HEK293T (cell line): ENCODE data around the gene PRR7.

Source experiments
- CTCF ChIA-PET: fragments of 350-600 bp; formaldehyde crosslinking; extraction: SDS; loops from one replicate; lab custom pipeline; 2021; ENCODE audit warnings: antibody characterized with exemption, inconsistent platforms; lab: Yijun Ruan, JAX
- POLR2A ChIA-PET: fragments of 350-600 bp; formaldehyde crosslinking; extraction: SDS; loops from one replicate; lab custom pipeline; 2020; ENCODE audit warnings: antibody characterized with exemption, inconsistent platforms; lab: Yijun Ruan, JAX
- DNase-seq: peaks from one replicate; pipeline ENCODE4 v3.0.0; 2012; ENCODE audit warnings: mixed read lengths; ENCODE audit errors: extremely low spot score
- ARNT ChIP-seq: fragments of 450-650 bp; IDR thresholded peaks from 2 replicates; pipeline ENCODE4 v1.6.1; 2017; ENCODE audit warnings: mild to moderate bottlenecking
- BHLHE40 ChIP-seq: fragments of 450-650 bp; IDR thresholded peaks from 2 replicates; pipeline ENCODE4 v1.6.1; 2016; ENCODE audit warnings: mild to moderate bottlenecking, moderate library complexity, borderline replicate concordance
- CTBP1 ChIP-seq: fragments of 450-650 bp; IDR thresholded peaks from 2 replicates; pipeline ENCODE4 v1.6.1; 2016; ENCODE audit warnings: borderline replicate concordance
- ELF4 ChIP-seq: fragments of 450-650 bp; IDR thresholded peaks from 2 replicates; pipeline ENCODE4 v1.6.1; 2017; ENCODE audit warnings: antibody characterized with exemption
- FOXA1 ChIP-seq: fragments of 450-650 bp; IDR thresholded peaks from 2 replicates; pipeline ENCODE4 v1.6.1; 2016; ENCODE audit warnings: mild to moderate bottlenecking
- FOXK2 ChIP-seq: fragments of 450-650 bp; IDR thresholded peaks from 2 replicates; pipeline ENCODE4 v1.6.1; 2016; ENCODE audit warnings: mild to moderate bottlenecking
- FOXM1 ChIP-seq: fragments of 450-650 bp; IDR thresholded peaks from 2 replicates; pipeline ENCODE4 v1.6.1; 2017; ENCODE audit warnings: mild to moderate bottlenecking, borderline replicate concordance
- HDGF ChIP-seq: fragments of 450-650 bp; IDR thresholded peaks from 2 replicates; pipeline ENCODE4 v1.6.1; 2017; ENCODE audit warnings: antibody characterized with exemption, borderline replicate concordance
- L3MBTL2 ChIP-seq: fragments of 450-650 bp; conservative IDR thresholded peaks from 2 replicates; pipeline ENCODE4 v1.6.1; 2016; ENCODE audit warnings: mild to moderate bottlenecking
- LEF1 ChIP-seq: fragments of 450-650 bp; IDR thresholded peaks from 2 replicates; pipeline ENCODE4 v1.6.1; 2017; ENCODE audit warnings: mild to moderate bottlenecking, borderline replicate concordance
- NFRKB ChIP-seq: fragments of 450-650 bp; IDR thresholded peaks from 2 replicates; pipeline ENCODE4 v1.6.1; 2016; ENCODE audit warnings: mild to moderate bottlenecking, moderate library complexity
- SP1 ChIP-seq: fragments of 450-650 bp; IDR thresholded peaks from 2 replicates; pipeline ENCODE4 v1.6.1; 2017
- SUZ12 ChIP-seq: fragments of 450-650 bp; IDR thresholded peaks from 2 replicates; pipeline ENCODE4 v1.6.1; 2016; ENCODE audit warnings: mild to moderate bottlenecking
- TARDBP ChIP-seq: fragments of 450-650 bp; IDR thresholded peaks from 2 replicates; pipeline ENCODE4 v1.6.1; 2016
- ZNF384 ChIP-seq: fragments of 450-650 bp; IDR thresholded peaks from 2 replicates; pipeline ENCODE4 v1.6.1; 2016
- TF ChIP-seq, protein P1 (sequence below): fragments of 450-650 bp; IDR thresholded peaks from 2 replicates; pipeline ENCODE4 v1.6.1; 2016

PRR7 gene

DNA sequence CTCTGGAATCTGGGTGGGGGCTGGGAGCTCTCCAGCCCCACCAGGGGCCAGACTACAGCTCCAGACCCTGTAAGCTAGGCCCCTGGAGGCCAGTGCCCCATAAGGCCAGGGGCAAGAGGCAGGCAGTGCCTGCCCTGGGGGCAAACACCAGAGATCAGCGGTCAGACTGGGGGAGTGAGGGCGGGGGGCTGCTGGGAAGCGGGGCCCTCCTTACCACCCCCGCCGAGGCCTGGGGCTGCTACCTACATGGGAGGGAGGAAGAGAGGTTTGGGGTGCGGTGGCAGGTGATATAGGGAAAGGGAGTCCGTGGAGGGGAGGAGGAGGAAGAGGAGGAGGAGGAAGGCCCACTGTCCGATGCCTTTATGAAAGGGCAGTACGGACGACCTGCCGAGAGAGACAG lies 12.7 kb downstream of the PRR7 start:
- POLR2A ChIA-PET, result no interaction called here
- DNase-seq, result no peak
- TF ChIP-seq TARDBP (no peak), FOXM1 (no peak)
- CTCF ChIA-PET, result interaction anchor here (0.6 kb wide), 1 partner anchor 331 kb away, joined by 3 read pairs; no protein-coding TSS in a partner anchor

DNA sequence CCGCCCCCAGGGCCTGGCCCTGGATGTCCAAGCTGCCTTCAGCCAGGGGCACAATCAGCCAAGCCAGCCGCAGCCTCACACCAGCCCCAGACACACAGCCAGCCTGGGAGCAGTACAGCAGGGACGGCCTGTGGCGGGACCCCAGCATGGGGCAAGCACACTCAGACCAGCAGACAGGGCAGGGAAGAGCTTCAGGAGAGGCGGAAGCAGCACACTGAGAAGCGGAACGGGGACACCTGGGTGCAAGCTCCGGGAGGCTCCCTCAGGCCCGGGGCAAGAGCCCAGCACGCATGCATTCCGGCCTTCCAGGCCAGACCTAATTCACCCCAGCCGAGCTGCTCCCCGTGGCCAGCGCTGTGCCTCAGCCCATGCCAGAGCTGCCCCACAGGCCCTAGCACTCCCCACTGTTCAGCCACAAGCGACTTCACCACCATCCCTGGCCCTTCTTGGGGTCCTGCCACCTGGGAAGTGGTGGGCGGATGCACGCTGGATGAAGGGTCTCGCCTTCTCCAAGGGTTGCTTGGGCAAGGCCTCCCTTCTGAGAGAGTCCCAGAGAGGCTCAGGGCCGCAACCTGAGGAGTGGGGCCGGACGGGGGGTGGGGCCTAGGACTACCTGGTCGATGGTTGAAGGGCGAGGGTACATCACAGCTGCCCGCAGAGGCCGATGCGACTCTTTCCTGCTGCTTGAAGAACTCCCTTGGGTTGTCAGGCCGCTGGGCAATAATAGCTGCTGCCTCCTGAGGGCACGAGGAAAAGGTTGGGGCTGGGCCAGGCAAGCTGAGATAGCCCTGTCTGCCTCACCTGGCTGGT lies 13.4 kb downstream of the PRR7 start:
- no peak for TF ChIP-seq FOXK2
- TF ChIP-seq ELF4, result no peak
- TF ChIP-seq TARDBP, result no peak
- TF ChIP-seq LEF1, result no peak
- no peak for DNase-seq
- POLR2A ChIA-PET, result no interaction called here
- CTCF ChIA-PET, result interaction anchor here (0.6 kb wide), 1 partner anchor 332 kb away, joined by 3 read pairs; no protein-coding TSS in a partner anchor

DNA sequence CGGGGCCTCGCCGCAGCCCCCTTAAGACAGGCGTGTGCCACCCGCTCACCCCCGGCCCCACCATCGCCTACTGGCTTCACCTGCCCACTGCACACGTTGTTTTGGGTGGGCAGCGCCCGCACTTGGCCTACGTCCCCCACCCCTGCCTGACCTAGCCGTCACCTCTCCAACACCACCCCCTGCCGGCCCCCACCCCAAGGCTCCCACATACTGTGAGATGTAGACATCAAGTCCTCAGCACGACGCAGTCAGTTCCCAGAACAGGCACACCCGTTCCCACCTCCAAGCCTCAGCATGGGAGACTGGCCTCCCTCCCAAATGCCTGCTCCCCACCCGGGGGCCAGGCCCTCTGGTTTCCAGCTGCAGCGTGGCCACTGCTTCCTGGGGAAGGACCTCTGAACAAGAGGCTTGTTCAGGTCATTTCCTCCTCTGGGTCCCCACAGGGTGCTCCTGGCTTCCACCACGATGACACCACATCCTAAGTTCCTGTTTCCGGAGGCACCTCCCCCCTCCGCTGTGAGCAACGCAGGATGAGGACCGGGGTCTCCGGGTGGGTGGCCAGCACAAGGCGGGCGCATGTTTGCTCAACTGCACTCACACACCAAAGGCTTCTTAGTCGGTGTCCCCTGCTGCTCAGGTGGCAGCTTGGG lies 15.5 kb downstream of the PRR7 start:
- POLR2A ChIA-PET, result interaction anchor here (2.4 kb wide), 1 partner anchor 10 kb away, joined by 6 read pairs; no protein-coding TSS in a partner anchor
- CTCF ChIA-PET, result no interaction called here
- TF ChIP-seq, protein P1, sequence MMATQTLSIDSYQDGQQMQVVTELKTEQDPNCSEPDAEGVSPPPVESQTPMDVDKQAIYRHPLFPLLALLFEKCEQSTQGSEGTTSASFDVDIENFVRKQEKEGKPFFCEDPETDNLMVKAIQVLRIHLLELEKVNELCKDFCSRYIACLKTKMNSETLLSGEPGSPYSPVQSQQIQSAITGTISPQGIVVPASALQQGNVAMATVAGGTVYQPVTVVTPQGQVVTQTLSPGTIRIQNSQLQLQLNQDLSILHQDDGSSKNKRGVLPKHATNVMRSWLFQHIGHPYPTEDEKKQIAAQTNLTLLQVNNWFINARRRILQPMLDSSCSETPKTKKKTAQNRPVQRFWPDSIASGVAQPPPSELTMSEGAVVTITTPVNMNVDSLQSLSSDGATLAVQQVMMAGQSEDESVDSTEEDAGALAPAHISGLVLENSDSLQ, result no peak
- TF ChIP-seq BHLHE40 (no peak), CTBP1 (no peak), FOXK2 (no peak), FOXM1 (no peak)
- DNase-seq, result no peak

DNA sequence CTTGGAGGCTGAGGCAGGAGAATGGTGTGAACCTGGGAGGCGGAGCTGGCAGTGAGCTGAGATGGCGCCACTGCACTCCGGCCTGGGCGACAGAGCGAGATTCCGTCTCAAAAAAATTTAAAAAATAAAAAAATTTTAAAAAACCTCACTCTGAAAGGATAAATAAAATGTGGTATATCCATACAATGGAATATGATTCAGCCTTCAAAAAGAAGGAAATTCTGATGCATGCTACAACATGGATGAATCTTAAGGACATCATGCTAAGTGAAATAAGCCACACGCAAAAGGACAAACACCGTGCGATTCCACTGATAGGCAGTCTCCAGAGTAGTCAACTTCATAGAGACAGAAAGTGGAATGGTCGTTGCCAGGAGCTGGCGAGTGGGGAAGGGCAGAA lies 18.4 kb downstream of the PRR7 start:
- no peak for DNase-seq
- POLR2A ChIA-PET, result no interaction called here
- CTCF ChIA-PET, result interaction anchor here (0.7 kb wide), 2 partner anchors 11 to 25 kb away, joined by 3 read pairs; no protein-coding TSS in a partner anchor
- TF ChIP-seq SUZ12 (no peak), FOXM1 (no peak)

DNA sequence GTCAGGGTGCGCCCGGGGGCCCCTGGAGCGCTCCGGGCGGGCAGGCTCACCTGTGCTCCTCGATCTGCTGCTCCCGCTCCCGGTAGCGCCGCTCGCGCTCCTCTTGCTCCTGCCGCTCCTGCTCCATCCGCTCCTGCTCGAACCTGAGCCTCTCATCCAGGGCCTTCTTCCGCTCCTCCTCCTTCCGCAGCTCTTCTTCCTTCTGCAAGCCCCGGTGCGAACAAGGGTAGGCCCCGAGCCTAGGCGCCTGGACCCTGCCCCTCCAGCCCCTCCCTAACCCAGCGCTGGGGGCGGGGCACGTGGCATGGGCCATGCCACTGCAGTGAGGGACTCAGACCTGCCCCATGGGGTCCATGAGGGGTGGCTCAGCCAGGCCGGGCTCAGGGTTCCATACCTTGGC lies 20.2 kb downstream of the PRR7 start:
- ChIA-PET POLR2A (no interaction called here), CTCF (no interaction called here)
- TF ChIP-seq, protein P1, result no peak
- no peak for DNase-seq

DNA sequence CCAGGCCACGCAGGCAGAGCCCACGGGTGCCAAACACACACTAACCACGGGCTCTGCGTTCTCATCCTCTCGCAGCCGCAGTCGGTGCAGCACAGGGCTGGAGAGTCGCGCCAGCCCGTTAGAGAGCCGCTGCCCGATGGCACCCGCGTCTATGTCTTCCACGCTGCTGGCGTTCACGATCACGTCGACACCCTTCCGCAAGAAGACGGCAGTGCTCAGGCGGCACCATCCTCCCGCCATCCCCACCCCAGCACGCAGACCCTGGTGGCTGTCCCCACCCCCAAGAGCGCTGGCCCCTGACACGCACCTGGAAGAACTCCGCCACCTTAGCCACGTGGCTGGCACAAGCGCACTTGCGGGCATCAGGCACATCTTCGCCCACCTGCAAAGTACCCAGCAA lies 20.8 kb downstream of the PRR7 start:
- ChIA-PET CTCF (no interaction called here), POLR2A (no interaction called here)
- TF ChIP-seq FOXA1, result no peak
- TF ChIP-seq ZNF384, result no peak
- no peak for TF ChIP-seq SP1
- TF ChIP-seq ARNT, result no peak
- TF ChIP-seq BHLHE40, result no peak
- TF ChIP-seq FOXM1, result no peak
- TF ChIP-seq FOXK2, result no peak
- no peak for TF ChIP-seq SUZ12
- TF ChIP-seq ELF4, result no peak
- TF ChIP-seq, protein P1, result no peak
- no peak for TF ChIP-seq LEF1
- no peak for TF ChIP-seq CTBP1
- no peak for DNase-seq

DNA sequence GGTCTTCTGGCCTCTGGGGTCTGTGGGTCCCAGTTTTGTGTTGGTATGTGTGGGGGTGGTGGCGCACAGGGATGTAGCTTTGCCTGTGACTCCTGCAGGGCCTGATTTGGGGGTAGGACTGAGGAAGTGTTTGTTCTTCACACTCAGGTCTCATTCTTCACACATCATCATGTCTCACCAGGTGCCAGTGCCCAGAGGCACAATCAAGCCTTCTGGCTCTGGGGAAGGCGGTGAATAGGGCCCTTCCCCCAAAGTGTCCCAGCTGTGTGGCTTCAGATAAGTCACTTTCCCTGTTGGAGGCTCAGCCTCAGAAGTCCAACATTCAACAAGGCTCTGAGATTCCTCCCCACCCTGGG lies 21.7 kb downstream of the PRR7 start:
- TF ChIP-seq ELF4, result no peak
- TF ChIP-seq, protein P1, result no peak
- TF ChIP-seq NFRKB, result no peak
- TF ChIP-seq CTBP1, result no peak
- no peak for TF ChIP-seq FOXA1
- TF ChIP-seq TARDBP, result no peak
- TF ChIP-seq SUZ12, result no peak
- no peak for TF ChIP-seq ARNT
- no peak for TF ChIP-seq L3MBTL2
- TF ChIP-seq ZNF384, result no peak
- no peak for TF ChIP-seq HDGF
- no peak for TF ChIP-seq LEF1
- no peak for TF ChIP-seq BHLHE40
- no peak for TF ChIP-seq FOXM1
- no peak for TF ChIP-seq FOXK2
- no peak for TF ChIP-seq SP1
- CTCF ChIA-PET, result interaction anchor here (1.5 kb wide), 1 partner anchor 12 kb away, joined by 4 read pairs; no protein-coding TSS in a partner anchor
- POLR2A ChIA-PET, result no interaction called here
- no peak for DNase-seq
